Measurements from ENCODE around the gene PDSS2. TPM values are rescaled to one million over a fixed set of nuclear protein-coding genes. Genes with fewer than 3 reads are reported as not detected.

The PDSS2 gene
- total and polyA plus RNA-seq, 7 donors = 9.4 to 18.5 (median 11.1) TPM

GRCh38 chr6:107185391-107185970 lies 273.9 kb downstream of the PDSS2 start:
- H3K27me3 ChIP-seq = no peaks in the 10 kb centered on the region
- DNase-seq = no peak
- no peaks in the 10 kb centered on the region for H3K4me1 ChIP-seq
- H3K36me3 ChIP-seq = peaks cover 0 to 6% (median 0%) of the 10 kb centered on the region in 4 donors
- intact Hi-C loops (cut with DNase I) = no loop called here
- WGBS, 2 donors = 78 to 84% methylated on average over 9 of the region's 9 CpGs
- H3K27ac ChIP-seq = no peak overlapping the region
- no peaks in the 10 kb centered on the region for H3K9me3 ChIP-seq
- TF ChIP-seq CTCF (IDR thresholded peaks at IDR 0.05) (no peak), POLR2AphosphoS5 (IDR thresholded peaks at IDR 0.05) (no peak), EP300 (IDR thresholded peaks at IDR 0.05) (no peak), POLR2A (IDR thresholded peaks at IDR 0.05) (no peak)
- no peak overlapping the region for H3K4me3 ChIP-seq

- WGBS, 2 donors = 87 to 88% methylated on average over 1 of the region's 1 CpG
- no peak for TF ChIP-seq POLR2AphosphoS5 (IDR thresholded peaks at IDR 0.05)
- no peak for TF ChIP-seq EP300 (IDR thresholded peaks at IDR 0.05)
- TF ChIP-seq POLR2A (IDR thresholded peaks at IDR 0.05) = no peak
- no peak for TF ChIP-seq CTCF (IDR thresholded peaks at IDR 0.05)
- Histone ChIP-seq H3K27me3 (no peaks in the 10 kb centered on the region), H3K9me3 (no peaks in the 10 kb centered on the region), H3K36me3 (peaks cover 0 to 3% (median 0%) of the 10 kb centered on the region in 4 donors), H3K4me3 (no peak overlapping the region), H3K4me1 (no peaks in the 10 kb centered on the region), H3K27ac (no peak overlapping the region)
- intact Hi-C loops (cut with DNase I) = no loop called here
- no peak for DNase-seq
Observed at GRCh38 chr6:107184435-107184834, 274.9 kb downstream of the PDSS2 start.

- Histone ChIP-seq H3K4me3 (no peak overlapping the region), H3K4me1 (no peaks in the 10 kb centered on the region), H3K9me3 (no peaks in the 10 kb centered on the region), H3K27me3 (no peaks in the 10 kb centered on the region), H3K27ac (no peak overlapping the region), H3K36me3 (peaks cover 0 to 3% (median 0%) of the 10 kb centered on the region in 4 donors)
- WGBS, 2 donors = 93 to 98% methylated on average over 2 of the region's 2 CpGs
- no peak for DNase-seq
- TF ChIP-seq POLR2A (IDR thresholded peaks at IDR 0.05) (no peak), CTCF (IDR thresholded peaks at IDR 0.05) (no peak), EP300 (IDR thresholded peaks at IDR 0.05) (no peak), POLR2AphosphoS5 (IDR thresholded peaks at IDR 0.05) (no peak)
- intact Hi-C loops (cut with DNase I) = no loop called here
Observed at GRCh38 chr6:107180099-107180498, 279.3 kb downstream of the PDSS2 start.

- Histone ChIP-seq H3K4me3 (no peak overlapping the region), H3K36me3 (peaks cover 0 to 3% (median 0%) of the 10 kb centered on the region in 4 donors), H3K27me3 (no peaks in the 10 kb centered on the region), H3K27ac (no peak overlapping the region), H3K4me1 (no peaks in the 10 kb centered on the region), H3K9me3 (no peaks in the 10 kb centered on the region)
- WGBS, 2 donors = 98% methylated on average over 5 of the region's 5 CpGs
- no peak for DNase-seq
- intact Hi-C loops (cut with DNase I) = no loop called here
- TF ChIP-seq CTCF (IDR thresholded peaks at IDR 0.05) (no peak), POLR2AphosphoS5 (IDR thresholded peaks at IDR 0.05) (no peak), EP300 (IDR thresholded peaks at IDR 0.05) (no peak), POLR2A (IDR thresholded peaks at IDR 0.05) (no peak)
Observed at GRCh38 chr6:107179004-107179403, 280.4 kb downstream of the PDSS2 start.

GRCh38 chr6:107173779-107174178 lies 285.6 kb downstream of the PDSS2 start:
- Histone ChIP-seq H3K4me1 (no peaks in the 10 kb centered on the region), H3K9me3 (no peaks in the 10 kb centered on the region), H3K4me3 (no peak overlapping the region), H3K36me3 (no peaks in the 10 kb centered on the region), H3K27me3 (no peaks in the 10 kb centered on the region), H3K27ac (no peak overlapping the region)
- DNase-seq = no peak
- WGBS, 2 donors = 93 to 96% methylated on average over 3 of the region's 3 CpGs
- intact Hi-C loops (cut with DNase I) = no loop called here
- no peak for TF ChIP-seq POLR2AphosphoS5 (IDR thresholded peaks at IDR 0.05)
- no peak for TF ChIP-seq POLR2A (IDR thresholded peaks at IDR 0.05)
- TF ChIP-seq CTCF (IDR thresholded peaks at IDR 0.05) = no peak
- no peak for TF ChIP-seq EP300 (IDR thresholded peaks at IDR 0.05)
